Midbrain (tissue), 1 donor: ENCODE measurements around the gene CAMK2N2.

Experiments
- DNase-seq: peaks from one replicate; lab custom pipeline; 2025; lab: John Stamatoyannopoulos, UW

CAMK2N2 gene

DNA sequence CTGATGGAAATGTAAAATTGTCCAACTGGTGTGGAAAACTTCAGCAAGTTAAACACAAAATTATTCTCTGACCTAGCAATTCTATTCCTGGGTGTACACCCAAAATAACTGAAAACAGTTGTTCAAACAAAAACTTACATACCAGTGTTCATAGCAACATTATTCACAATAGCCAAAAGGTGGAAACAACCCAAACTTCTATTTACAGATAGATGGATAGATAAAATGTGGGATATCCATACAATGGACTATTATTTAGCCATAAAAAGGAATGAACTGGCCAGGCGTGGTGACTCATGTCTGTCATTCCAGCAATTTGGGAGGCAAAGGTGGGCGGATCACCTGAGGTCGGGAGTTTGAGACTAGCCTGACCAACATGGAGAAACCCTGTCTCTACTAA, 38.8 kb downstream of the CAMK2N2 start:
- no peak for DNase-seq

DNA sequence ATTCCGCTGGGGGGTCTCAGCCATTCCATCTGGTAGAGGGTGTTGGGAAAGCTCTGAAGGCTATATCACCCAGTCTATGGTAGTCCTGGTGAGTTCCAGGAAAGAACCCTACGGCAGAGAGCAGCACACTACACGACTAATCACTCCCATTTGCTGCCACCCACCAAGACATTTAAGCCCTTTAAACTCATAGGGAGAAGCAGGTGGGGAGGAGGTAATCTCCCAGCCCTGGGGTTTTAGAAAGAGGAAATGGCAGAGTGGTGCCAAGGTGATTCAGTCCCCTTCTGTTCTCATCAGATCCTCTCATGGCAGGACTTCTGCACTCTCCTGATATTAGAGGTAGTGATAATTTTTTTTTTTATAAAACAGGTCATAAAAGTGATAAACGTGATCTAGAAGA, 42.5 kb downstream of the CAMK2N2 start:
- DNase-seq = no peak

DNA sequence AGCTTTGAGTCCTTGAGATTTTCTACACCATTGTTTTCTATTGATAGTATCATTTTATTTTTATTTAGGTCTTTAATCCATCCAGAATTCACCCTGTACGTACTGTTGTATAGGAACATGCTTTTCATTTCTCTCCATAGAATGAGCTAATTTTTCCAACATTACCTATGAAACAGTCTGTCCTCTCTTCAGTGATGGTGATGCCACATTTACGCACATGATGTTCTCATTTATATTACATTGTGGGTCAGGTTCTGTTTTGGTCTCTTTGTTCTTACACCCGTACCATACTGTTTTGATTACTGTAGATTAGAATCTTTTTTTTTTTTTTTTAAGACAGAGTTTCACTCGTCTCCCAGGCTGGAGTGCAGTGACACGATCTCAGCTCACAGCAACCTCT, 49.6 kb downstream of the CAMK2N2 start:
- no peak for DNase-seq

DNA sequence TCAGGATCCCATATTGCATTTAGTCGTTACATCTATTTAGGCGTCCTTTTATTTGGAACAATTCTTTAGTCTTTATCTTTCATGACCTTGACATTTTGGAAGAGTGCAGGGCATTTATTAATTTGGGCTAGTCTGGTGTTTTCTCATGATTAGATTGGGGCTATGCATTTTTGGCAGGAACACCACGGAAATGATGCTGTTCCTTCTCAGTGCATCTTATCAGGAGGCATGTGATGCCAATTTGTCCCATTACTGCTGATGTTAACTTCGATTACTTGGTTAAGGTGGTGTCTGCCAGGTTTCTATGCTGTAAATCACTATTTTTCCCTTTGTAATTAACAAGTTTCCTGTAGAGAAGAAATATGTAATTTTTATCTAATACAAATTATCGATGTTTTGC, 50.1 kb downstream of the CAMK2N2 start:
- no peak for DNase-seq
